GM21390 (cell line): ENCODE measurements around the gene MYBPC2.
"Not testable (repeated sequence)": the region's sequence is repeated elsewhere in the genome, so short reads cannot be mapped to it uniquely, and the experiment has no call there.

Experiments used
- ATAC-seq: cut with Tn5 transposase; IDR thresholded peaks from one replicate; pipeline ENCODE4 v1.9.1; 2021; ENCODE audit not compliant: unreplicated experiment

Gene MYBPC2

GRCh38 chr19:50432221-50433028, at the start of gene MYBPC2:
Gene MYBPC2 (plus strand): TSS chr19:50432892. CDS start chr19:50432954, 62 bp downstream.
- ATAC-seq = peak; percentile 7

GRCh38 chr19:50383001-50383851, 49.5 kb upstream of the MYBPC2 start:
- ATAC-seq = no peak

DNA sequence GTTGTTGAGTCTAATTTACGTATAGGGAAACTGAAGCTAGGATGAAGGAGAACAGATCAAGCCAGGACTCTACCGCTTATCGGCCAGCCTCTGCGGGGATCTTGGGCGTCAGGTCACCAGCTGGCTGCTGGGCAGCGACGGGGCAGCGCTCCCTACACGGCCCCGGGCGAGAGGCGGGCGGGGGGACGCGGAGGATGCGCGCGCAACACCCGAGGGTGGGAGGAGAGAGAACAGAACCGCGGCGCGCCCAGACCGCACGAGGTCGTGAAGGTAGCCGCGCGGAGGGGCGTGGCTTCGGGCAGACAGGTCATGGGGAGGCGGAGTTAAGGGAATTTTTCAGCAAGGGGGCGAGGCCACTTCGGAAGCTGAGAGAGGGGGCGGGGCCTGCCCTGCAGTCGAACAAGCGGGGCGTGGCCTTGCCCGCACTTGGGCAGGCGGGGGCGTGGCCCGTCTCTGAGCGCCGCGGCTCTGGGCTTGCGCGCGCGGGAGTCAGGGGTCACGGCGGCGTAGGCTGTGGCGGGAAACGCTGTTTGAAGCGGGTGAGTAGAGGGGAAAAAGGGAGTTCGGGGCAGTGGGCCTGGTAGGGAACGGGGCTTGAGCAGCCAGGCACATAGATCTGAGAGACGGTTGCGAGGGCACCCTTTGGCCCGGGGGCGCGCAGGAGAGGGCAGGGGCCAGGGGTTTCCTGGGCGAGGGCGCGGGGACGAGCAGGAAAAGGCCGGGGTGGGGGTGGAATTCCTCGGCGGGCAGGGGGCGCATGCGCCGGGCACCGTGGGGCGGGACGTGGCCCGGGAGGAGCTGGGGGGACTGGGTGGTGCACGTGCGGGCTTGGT, 48.6 kb upstream of the MYBPC2 start, which contains the start of gene POLD1:
TSS of gene POLD1 (plus strand) at position 496 of the 833 bp plus-strand sequence. CDS start 14,505 bp downstream, outside the sequence.
- peak; percentile 75 for ATAC-seq

- ATAC-seq = no peak
Observed at GRCh38 chr19:50384685-50385535, 47.8 kb upstream of the MYBPC2 start.

GRCh38 chr19:50387176-50387867, 45.4 kb upstream of the MYBPC2 start:
- no peak for ATAC-seq

GRCh38 chr19:50387868-50388245, 44.8 kb upstream of the MYBPC2 start:
- no peak for ATAC-seq

DNA sequence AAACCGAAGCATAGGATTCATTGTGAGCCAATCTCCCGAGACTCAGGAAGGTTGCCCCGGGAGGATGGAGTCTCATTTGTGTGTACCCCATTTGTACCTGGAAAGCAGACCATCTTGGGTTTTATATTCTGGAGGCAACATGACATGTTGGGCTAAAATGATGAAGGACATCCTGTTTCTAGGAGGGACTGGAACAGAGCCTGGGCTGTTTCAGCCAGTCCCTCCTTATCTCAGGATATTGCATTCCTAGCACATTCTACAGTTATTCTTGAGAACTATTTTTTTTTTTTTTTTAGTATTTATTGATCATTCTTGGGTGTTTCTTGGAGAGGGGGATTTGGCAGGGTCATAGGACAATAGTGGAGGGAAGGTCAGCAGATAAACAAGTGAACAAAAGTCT, 42.4 kb upstream of the MYBPC2 start:
- ATAC-seq = not testable (repeated sequence)

- ATAC-seq = not testable (repeated sequence)
Observed at GRCh38 chr19:50390952-50391351, 41.7 kb upstream of the MYBPC2 start.

- ATAC-seq = no peak
Observed at GRCh38 chr19:50392759-50393158, 39.9 kb upstream of the MYBPC2 start.

DNA sequence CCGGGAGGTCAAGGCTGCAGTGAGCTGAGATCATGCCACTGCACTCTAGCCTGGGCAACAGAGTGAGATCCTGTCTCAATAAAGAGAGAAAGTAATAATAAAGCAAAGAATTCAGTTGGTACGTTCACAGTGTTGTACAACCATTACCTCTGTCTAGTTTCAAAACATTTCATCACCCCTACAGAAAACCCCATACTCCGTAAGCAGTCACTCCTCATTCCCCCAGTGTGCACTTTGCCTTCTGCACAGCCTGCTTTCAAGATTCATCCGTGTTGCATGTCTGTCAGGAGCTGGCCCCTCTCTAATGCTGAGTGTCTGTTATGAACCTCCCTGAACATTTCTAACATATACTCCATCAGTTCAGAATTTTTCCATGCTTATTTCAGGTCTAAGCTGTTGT, 39.1 kb upstream of the MYBPC2 start:
- no peak for ATAC-seq

DNA sequence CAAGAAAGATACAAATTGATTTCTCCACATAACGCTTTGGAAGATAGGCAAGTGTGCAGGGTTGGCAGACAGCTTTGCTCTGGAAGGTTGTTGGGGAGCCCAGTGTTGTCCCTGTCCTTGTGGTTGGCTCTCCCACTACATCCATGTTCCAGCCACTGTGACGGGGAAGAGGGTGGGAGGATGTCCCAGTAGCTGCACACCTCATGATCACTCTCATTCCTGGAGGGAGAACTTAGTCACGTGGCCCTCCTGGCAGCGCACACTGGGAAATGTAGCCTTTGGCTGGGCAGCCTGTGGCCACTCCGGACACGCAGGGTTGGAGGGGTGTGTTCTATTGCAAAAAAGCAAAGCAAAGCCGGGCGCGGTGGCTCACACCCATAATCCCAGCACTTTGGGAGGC, 38.7 kb upstream of the MYBPC2 start:
- ATAC-seq = no peak

- ATAC-seq = no peak
Observed at GRCh38 chr19:50398675-50399367, 33.9 kb upstream of the MYBPC2 start.

DNA sequence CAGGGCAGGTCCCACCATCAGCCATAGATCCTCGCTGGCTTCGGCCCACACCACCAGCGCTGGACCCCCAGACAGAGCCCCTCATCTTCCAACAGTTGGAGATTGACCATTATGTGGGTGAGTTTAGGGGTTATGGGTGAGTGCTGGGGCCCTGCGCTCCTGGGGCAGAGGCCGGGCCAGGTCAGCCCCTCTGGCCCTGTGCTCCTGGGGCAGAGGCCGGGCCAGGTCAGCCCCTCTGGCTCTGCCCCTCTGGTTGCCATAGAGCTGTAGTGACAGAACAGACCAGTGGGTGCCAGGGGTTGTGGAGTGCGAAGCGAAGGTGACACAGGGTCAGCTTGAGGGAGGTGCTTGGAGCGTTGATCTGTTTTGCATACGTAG, 33.3 kb upstream of the MYBPC2 start:
- no peak for ATAC-seq

- no peak for ATAC-seq
Observed at GRCh38 chr19:50401605-50402450, 30.9 kb upstream of the MYBPC2 start.

DNA sequence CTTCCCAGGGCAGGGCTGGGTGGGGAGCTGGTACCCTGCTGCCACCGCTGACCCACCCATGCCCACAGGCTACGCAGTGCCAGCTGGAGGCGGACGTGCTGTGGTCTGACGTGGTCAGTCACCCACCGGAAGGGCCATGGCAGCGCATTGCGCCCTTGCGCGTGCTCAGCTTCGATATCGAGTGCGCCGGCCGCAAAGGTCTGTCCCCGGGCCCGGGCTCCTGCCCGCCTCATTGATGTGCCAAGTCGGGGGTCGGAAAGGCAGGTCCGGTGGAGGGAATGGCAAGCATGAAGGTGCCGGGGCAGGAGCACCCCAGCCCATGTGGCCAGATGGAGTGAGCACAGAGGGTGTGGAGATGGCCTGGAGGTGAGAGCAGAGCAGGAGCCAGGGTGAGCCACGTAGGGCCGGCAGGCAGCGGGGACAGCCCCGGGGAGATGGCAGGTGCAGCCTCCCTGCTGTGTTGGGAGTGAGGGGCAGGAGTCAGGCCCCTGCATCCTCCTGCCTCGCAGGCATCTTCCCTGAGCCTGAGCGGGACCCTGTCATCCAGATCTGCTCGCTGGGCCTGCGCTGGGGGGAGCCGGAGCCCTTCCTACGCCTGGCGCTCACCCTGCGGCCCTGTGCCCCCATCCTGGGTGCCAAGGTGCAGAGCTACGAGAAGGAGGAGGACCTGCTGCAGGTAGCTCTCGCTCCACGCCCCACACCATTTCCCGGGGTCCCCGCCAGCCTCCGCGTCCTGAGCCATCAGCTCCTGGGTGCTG, 30.0 kb upstream of the MYBPC2 start:
- no peak for ATAC-seq

DNA sequence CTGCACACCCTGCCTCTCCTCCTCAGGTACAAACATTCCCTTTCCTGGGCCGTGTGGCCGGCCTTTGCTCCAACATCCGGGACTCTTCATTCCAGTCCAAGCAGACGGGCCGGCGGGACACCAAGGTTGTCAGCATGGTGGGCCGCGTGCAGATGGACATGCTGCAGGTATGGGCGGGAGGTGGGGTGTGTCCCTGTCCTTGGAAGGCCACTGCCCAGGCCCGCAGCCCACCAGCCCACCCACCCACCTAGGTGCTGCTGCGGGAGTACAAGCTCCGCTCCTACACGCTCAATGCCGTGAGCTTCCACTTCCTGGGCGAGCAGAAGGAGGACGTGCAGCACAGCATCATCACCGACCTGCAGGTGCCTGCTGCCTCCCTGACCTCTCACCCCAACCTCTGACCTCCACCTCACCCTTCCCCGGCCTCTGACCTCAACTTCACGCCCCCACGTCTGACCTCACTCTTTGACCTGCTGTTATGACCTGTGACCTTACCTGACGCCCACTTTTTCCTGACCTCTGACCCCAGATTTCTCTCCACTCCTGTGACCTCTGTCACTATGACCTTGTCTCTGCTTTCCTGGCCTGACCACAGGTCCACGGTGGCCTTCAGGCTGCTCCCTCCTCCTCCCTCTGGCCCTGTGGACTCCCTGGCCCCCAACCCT, 26.4 kb upstream of the MYBPC2 start:
- no peak for ATAC-seq

DNA sequence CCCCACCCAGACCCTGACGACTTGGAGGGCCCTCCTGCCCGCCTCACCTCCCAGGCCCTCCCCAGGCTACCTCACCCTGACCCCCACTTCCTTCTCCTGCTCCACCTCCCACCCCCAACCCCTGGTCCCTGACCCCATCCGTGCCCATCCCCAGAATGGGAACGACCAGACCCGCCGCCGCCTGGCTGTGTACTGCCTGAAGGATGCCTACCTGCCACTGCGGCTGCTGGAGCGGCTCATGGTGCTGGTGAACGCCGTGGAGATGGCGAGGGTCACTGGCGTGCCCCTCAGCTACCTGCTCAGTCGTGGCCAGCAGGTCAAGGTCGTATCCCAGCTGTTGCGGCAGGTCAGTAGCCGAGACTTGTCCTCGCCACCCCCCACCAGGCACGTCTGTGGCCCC, 25.9 kb upstream of the MYBPC2 start:
- ATAC-seq = no peak
